Middle frontal gyrus (tissue), 1 donor: ENCODE data around the gene DAB1.

Source experiments
- DNase-seq: peaks from one replicate; pipeline ENCODE4 v3.0.0-alpha.2; 2015; ENCODE audit warnings: low spot score; ENCODE audit errors: extremely low spot score

DAB1 gene

GRCh38 chr1:57423656-57424211 is at the start of gene DAB1:
DAB1 (minus strand) TSS chr1:57424060; CDS start chr1:57291030, 133,030 bp downstream.
- no peak for DNase-seq

DNA sequence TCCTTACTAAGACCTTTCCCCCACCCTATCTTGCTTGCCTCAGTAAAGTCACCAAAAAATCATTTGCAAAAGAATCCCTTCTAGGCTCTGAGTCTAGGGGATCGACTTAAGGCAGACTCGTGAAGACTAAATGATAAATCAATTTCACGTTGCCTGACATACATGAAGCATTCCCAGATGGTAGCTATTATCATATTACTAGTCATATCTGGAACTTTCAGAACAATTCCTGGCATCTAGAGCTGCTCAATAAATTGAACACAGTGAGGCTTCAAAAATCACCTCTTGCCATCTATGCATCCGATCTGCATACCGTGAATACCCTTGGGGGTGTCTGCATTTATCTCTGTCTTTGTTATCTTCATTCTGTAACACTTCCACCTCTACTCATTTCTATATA is 49.6 kb upstream of the DAB1 start:
- no peak for DNase-seq

GRCh38 chr1:57471995-57472394 is 48.1 kb upstream of the DAB1 start:
- no peak for DNase-seq

GRCh38 chr1:57470036-57470435 is 46.2 kb upstream of the DAB1 start:
- no peak for DNase-seq

GRCh38 chr1:57468641-57469523 is 45.0 kb upstream of the DAB1 start:
- DNase-seq = no peak

GRCh38 chr1:57467830-57468229 is 44.0 kb upstream of the DAB1 start:
- DNase-seq = no peak

DNA sequence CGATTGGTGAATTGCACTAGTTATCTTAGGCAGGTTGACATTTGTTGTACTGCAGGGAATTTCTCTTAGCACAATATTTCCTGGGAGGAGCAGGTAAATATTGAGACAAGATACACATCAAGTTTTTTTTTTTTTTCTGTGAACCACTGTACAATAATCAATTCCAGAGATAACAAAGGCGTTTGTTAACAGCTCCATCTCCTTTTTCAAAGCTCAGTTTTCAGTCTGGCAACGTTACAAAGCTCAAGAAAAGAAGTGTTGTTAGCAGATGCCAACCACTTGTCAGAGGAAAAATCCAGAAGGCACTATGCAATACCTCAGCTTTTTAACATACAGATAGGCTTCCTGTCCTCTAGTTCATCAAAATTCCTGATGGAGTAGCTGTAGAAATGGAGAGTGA is 40.9 kb upstream of the DAB1 start:
- DNase-seq = no peak

DNA sequence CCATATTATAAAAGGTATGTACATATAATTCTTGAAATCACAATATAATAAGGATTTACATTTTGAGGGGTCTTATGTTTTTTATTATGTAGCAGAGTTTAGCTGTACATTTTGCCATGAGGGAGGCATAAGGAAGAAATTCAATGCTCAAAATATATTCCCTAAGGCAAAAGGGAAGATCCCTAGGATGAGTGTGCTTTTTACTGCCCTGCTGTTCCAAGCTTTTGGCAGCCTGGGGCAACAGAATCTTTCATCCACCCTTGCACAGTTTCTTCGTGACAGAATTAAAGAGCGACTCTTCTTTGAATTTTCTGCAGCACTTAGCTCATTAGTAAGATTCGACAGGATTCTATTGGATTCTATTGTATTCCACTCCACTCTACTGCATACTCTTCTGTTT is 39.5 kb upstream of the DAB1 start:
- no peak for DNase-seq

DNA sequence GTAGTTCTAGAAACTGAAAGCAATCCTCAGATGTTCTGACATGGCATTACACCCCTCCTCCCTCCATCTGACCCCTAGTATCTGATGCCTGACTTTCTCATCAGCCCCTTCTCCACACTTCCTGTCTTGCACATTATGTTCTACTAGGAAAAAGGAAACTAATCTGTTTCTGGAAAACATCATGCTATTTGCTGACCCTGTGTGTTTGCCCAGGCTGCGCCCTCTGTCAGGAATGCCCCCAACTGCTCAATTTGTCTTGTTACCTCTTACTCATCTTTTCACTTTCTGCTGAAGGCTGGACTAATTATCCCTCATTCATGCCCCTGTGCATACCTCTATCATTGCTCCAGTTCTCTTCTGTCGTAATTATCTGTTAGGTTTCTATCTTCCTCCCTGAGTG is 37.5 kb upstream of the DAB1 start:
- no peak for DNase-seq

- DNase-seq = no peak
Measured at GRCh38 chr1:57451516-57451915, 27.7 kb upstream of the DAB1 start.

DNA sequence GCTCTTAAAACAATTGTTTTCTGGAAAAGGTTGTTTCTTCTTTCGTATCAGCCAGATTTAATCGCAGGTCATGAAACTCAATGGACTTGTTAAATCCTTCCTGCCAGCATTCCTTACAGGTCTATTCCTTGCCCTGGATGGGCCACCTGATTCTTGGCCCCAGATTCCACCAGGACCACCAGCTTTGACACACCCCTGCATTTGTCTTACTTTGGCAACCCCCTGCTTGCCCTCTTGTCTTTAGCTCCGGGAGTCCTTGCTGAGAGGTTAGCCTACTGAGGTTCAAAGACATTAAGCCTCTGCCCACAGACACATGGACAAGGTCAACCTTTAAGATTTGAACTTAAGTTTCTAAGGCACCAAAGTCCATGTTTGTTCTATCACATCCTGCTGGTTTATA is 27.1 kb upstream of the DAB1 start:
- DNase-seq = no peak

- DNase-seq = no peak
Measured at GRCh38 chr1:57447551-57447950, 23.7 kb upstream of the DAB1 start.

DNA sequence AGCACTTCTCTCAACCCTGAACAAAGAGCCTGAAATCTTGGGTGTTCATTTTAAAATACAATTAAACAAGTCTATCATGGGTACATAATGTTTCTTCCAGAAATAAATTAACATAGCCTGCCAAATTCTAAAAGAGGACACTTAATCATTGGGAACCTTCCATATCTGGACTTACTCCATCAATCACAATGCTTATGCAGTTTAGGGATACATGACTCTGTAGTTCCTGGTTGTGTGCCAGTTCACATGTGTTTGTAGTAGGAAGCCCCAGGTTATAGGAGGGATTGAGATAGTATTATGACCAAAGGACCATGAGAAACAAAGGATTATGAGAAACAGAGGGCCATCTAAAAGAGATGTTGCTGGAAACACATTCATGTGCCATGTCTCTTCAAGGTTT is 19.1 kb upstream of the DAB1 start:
- no peak for DNase-seq

DNA sequence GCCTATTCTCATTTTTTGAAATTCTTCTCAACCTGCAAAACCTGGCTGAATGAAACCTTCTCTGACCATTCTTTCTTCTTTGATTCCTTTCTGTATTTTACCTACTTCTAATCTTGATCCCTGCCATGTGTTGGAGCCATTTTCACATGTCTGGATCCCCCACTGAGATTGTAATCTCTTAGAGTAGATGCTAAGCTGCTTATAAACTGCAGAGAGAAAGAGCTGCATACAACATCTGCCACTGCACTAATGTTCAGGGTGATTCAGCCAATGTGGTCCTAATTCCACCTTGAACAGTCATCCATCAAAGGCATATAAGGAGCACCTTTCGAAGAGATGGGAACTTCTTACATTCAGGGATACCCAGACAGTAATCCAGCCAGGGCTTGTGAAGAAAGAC is 16.2 kb upstream of the DAB1 start:
- no peak for DNase-seq

DNA sequence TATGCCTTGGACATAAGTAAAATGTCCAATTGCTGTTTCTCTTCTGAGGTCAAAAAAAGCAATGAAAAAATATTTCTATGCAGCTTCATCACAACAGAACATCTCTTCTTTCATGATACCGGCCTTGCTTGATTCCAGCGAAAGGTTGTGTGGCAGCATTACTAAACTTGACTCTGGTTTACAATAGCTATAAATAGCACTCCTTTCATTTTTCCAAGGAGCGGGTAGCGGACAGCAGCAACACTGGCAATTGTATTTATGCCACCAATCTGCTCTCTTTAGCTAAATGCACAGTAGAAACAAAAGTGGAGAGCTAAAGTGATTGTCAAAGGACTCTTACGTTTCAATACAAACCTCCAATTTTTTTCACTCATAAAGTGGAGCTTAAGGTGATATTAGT is 7.5 kb upstream of the DAB1 start:
- no peak for DNase-seq

DNA sequence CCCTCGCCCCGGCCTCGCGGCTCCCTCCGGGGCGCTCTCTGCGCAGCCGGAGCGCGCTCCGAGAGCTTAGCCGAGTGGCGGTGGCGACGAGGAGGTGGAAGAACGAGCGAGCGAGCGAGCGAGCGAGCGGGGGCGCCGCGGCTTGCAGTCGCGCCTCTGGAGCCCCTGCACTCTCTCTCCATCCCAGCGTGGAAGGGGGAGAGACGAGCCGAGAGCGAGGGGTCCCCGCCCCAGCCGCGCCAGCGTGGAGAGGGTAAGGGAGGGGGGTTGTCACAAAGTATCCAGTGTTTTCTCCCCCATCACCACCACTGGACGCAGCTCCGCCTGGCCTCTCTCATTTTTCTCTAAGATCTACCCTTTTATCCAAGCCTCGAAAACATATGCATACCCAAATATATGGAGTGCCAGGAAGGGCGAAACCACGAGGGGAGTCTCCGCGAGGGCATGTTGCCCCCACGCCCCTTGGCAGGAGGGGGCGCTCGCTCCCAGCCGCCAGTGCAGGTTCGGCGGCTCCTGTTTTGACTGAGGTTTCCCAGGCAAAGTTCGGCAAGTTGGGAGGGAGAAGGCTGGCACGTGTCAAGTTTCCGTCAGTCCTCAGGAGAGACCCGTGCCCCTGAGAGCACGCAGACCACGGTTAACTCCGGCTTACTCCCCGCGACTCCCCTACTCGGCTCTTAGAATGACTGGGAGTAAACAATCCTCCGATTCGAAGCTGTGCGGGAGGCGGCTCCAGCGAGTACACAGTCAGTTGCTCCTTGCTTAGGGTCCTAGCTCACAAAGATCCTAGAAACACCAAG is 569 bp upstream of the DAB1 start:
- DNase-seq = no peak

GRCh38 chr1:57423135-57423655 is 665 bp downstream of the DAB1 start:
- DNase-seq = no peak

DNA sequence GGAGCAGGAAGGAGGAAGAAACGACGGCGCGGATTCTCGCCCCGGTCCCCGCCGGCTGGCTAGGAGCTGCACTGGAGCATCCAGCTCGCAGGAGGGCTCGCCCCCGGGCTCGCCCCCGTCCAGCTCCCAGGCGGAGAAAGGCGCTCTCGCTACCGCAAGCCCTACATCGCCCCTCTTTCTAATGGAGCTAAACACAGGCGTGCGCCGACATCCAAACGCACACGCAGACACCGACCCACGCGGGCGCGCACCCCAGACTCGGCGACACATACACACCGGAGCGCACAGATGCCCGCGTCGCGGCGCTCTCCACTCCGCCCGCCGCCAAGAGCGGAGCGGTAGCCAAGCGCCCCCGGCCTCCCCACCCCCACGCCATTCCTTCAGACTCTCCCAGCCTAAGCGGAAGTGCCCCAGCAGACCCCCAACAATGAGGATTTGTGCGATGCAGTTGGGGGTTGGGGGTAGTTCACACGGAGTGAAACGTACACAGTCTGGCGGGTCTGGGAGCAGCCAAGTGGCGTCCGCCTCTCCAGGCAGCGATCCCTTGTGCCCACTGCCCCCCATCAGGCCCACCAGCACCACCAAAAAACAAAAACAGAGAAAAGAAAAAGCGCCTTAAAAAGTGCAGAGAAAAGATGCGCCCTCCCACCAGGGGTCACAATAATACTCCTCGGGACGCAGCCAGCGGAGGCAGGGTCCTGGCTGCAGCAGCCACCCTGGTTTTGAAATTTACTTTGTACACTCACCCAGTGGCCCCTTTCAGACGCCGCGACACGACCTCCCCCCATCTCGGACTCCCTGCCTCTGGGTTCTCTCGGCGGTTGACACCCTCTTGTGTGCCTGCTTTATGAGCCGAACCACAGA is 1.4 kb downstream of the DAB1 start:
- DNase-seq = no peak

GRCh38 chr1:57421806-57422205 is 2.1 kb downstream of the DAB1 start:
- DNase-seq = no peak

GRCh38 chr1:57420981-57421785 is 2.7 kb downstream of the DAB1 start:
- DNase-seq = no peak
